Measurements from ENCODE around the gene NUBPL.
"Not testable (repeated sequence)": the region's sequence is repeated elsewhere in the genome, so short reads cannot be mapped to it uniquely, and the experiment has no call there.

Gene NUBPL

GRCh38 chr14:31884238-31884637, 323.0 kb downstream of the NUBPL start:
- Mint-ChIP-seq H3K27me3 (peaks cover 2% of the 10 kb centered on the region), H3K36me3 (peaks cover 2% of the 10 kb centered on the region), H3K27ac (no peak overlapping the region), H3K4me1 (peaks cover 12% of the 10 kb centered on the region), H3K9me3 (peaks cover 5% of the 10 kb centered on the region), H3K4me3 (no peak overlapping the region)
- ATAC-seq (ENCODE audit: low read depth) = no peak
- no peak for DNase-seq (ENCODE audit: low spot score in 2 of 2)

- peaks cover 2% of the 10 kb centered on the region for H3K36me3 Mint-ChIP-seq
- peaks cover 5% of the 10 kb centered on the region for H3K9me3 Mint-ChIP-seq
- no peaks in the 10 kb centered on the region for H3K27me3 Mint-ChIP-seq
- peaks cover 12% of the 10 kb centered on the region for H3K4me1 Mint-ChIP-seq
- no peak overlapping the region for H3K27ac Mint-ChIP-seq
- DNase-seq (ENCODE audit: low spot score in 2 of 2) = no peak
- H3K4me3 Mint-ChIP-seq = no peak overlapping the region
- ATAC-seq (ENCODE audit: low read depth) = no peak
Observed at GRCh38 chr14:31884776-31885379, 323.7 kb downstream of the NUBPL start.

- H3K27me3 Mint-ChIP-seq = no peaks in the 10 kb centered on the region
- H3K9me3 Mint-ChIP-seq = peaks cover 5% of the 10 kb centered on the region
- no peak overlapping the region for H3K4me3 Mint-ChIP-seq
- peaks cover 3% of the 10 kb centered on the region for H3K36me3 Mint-ChIP-seq
- no peak for DNase-seq (ENCODE audit: low spot score in 2 of 2)
- H3K4me1 Mint-ChIP-seq = peaks cover 12% of the 10 kb centered on the region
- H3K27ac Mint-ChIP-seq = peak overlapping the region; percentile 18
- ATAC-seq (ENCODE audit: low read depth) = no peak
Observed at GRCh38 chr14:31886156-31886835, 325.1 kb downstream of the NUBPL start.

- no peak for DNase-seq (ENCODE audit: low spot score in 2 of 2)
- Mint-ChIP-seq H3K27me3 (no peaks in the 10 kb centered on the region), H3K4me1 (peaks cover 12% of the 10 kb centered on the region), H3K4me3 (no peak overlapping the region), H3K27ac (peak overlapping the region; percentile 60), H3K9me3 (peaks cover 5% of the 10 kb centered on the region), H3K36me3 (peaks cover 3% of the 10 kb centered on the region)
- ATAC-seq (ENCODE audit: low read depth) = no peak
Observed at GRCh38 chr14:31887929-31888580, 326.9 kb downstream of the NUBPL start.

- Mint-ChIP-seq H3K9me3 (peaks cover 5% of the 10 kb centered on the region), H3K4me3 (no peak overlapping the region), H3K4me1 (peaks cover 12% of the 10 kb centered on the region), H3K27me3 (no peaks in the 10 kb centered on the region), H3K27ac (no peak overlapping the region), H3K36me3 (peaks cover 3% of the 10 kb centered on the region)
- ATAC-seq (ENCODE audit: low read depth) = no peak
- no peak for DNase-seq (ENCODE audit: low spot score in 2 of 2)
Observed at GRCh38 chr14:31889297-31889696, 328.1 kb downstream of the NUBPL start.

GRCh38 chr14:31890202-31890601, 329.0 kb downstream of the NUBPL start:
- not testable (repeated sequence) for H3K27me3 Mint-ChIP-seq; H3K4me3 Mint-ChIP-seq; H3K36me3 Mint-ChIP-seq; ATAC-seq (ENCODE audit: low read depth); H3K27ac Mint-ChIP-seq; H3K9me3 Mint-ChIP-seq; DNase-seq (ENCODE audit: low spot score in 2 of 2)
- H3K4me1 Mint-ChIP-seq = peaks cover 12% of the 10 kb centered on the region

GRCh38 chr14:31893221-31893757, 332.1 kb downstream of the NUBPL start:
- DNase-seq (ENCODE audit: low spot score in 2 of 2) (no peak), ATAC-seq (ENCODE audit: low read depth) (no peak)
- peaks cover 1% of the 10 kb centered on the region for H3K36me3 Mint-ChIP-seq
- no peak overlapping the region for H3K27ac Mint-ChIP-seq
- H3K4me3 Mint-ChIP-seq = no peak overlapping the region
- H3K9me3 Mint-ChIP-seq = peaks cover 2% of the 10 kb centered on the region
- no peaks in the 10 kb centered on the region for H3K27me3 Mint-ChIP-seq
- H3K4me1 Mint-ChIP-seq = peaks cover 10% of the 10 kb centered on the region

- peaks cover 4% of the 10 kb centered on the region for H3K9me3 Mint-ChIP-seq
- DNase-seq (ENCODE audit: low spot score in 2 of 2) (no peak), ATAC-seq (ENCODE audit: low read depth) (no peak)
- no peaks in the 10 kb centered on the region for H3K27me3 Mint-ChIP-seq
- no peak overlapping the region for H3K4me3 Mint-ChIP-seq
- H3K27ac Mint-ChIP-seq = no peak overlapping the region
- peaks cover 5% of the 10 kb centered on the region for H3K36me3 Mint-ChIP-seq
- peaks cover 7% of the 10 kb centered on the region for H3K4me1 Mint-ChIP-seq
Observed at GRCh38 chr14:31894351-31894750, 333.1 kb downstream of the NUBPL start.

GRCh38 chr14:31895206-31895605, 334.0 kb downstream of the NUBPL start:
- no peak for DNase-seq (ENCODE audit: low spot score in 2 of 2)
- Mint-ChIP-seq H3K4me1 (peaks cover 7% of the 10 kb centered on the region), H3K36me3 (peaks cover 5% of the 10 kb centered on the region), H3K27me3 (no peaks in the 10 kb centered on the region), H3K4me3 (no peak overlapping the region), H3K9me3 (peaks cover 4% of the 10 kb centered on the region), H3K27ac (no peak overlapping the region)
- ATAC-seq (ENCODE audit: low read depth) = no peak

GRCh38 chr14:31895646-31896045, 334.4 kb downstream of the NUBPL start:
- Mint-ChIP-seq H3K27ac (no peak overlapping the region), H3K4me1 (peaks cover 7% of the 10 kb centered on the region), H3K27me3 (no peaks in the 10 kb centered on the region), H3K9me3 (peaks cover 4% of the 10 kb centered on the region), H3K36me3 (peaks cover 5% of the 10 kb centered on the region), H3K4me3 (no peak overlapping the region)
- ATAC-seq (ENCODE audit: low read depth) = no peak
- DNase-seq (ENCODE audit: low spot score in 2 of 2) = no peak

GRCh38 chr14:31897581-31898186, 336.5 kb downstream of the NUBPL start:
- ATAC-seq (ENCODE audit: low read depth) = no peak
- Mint-ChIP-seq H3K27ac (no peak overlapping the region), H3K4me1 (peaks cover 7% of the 10 kb centered on the region), H3K4me3 (no peak overlapping the region), H3K27me3 (no peaks in the 10 kb centered on the region), H3K9me3 (peaks cover 4% of the 10 kb centered on the region), H3K36me3 (peaks cover 4% of the 10 kb centered on the region)
- DNase-seq (ENCODE audit: low spot score in 2 of 2) = no peak

- peak; percentile 97 for ATAC-seq (ENCODE audit: low read depth)
- H3K36me3 Mint-ChIP-seq = peaks cover 4% of the 10 kb centered on the region
- H3K4me3 Mint-ChIP-seq = peak overlapping the region; percentile 55
- H3K27me3 Mint-ChIP-seq = no peaks in the 10 kb centered on the region
- H3K9me3 Mint-ChIP-seq = peaks cover 4% of the 10 kb centered on the region
- H3K27ac Mint-ChIP-seq = peak overlapping the region; percentile 83
- H3K4me1 Mint-ChIP-seq = peaks cover 7% of the 10 kb centered on the region
- DNase-seq (ENCODE audit: low spot score in 2 of 2) = peak in 1 of 2 donors; percentile 5
Observed at GRCh38 chr14:31898838-31899528, 337.8 kb downstream of the NUBPL start.

GRCh38 chr14:31902002-31902401, 340.8 kb downstream of the NUBPL start:
- no peak overlapping the region for H3K4me3 Mint-ChIP-seq
- H3K9me3 Mint-ChIP-seq = peaks cover 4% of the 10 kb centered on the region
- H3K4me1 Mint-ChIP-seq = peaks cover 7% of the 10 kb centered on the region
- DNase-seq (ENCODE audit: low spot score in 2 of 2) = no peak
- H3K36me3 Mint-ChIP-seq = peaks cover 4% of the 10 kb centered on the region
- no peaks in the 10 kb centered on the region for H3K27me3 Mint-ChIP-seq
- no peak for ATAC-seq (ENCODE audit: low read depth)
- H3K27ac Mint-ChIP-seq = no peak overlapping the region

Data from memory B cell (primary cell).